Testis (tissue), 2 donors: ENCODE measurements around the gene CD1E.

Source experiments
- POLR2A ChIP-seq: fragments of 450-650 bp; IDR thresholded peaks from one replicate; pipeline ENCODE4 v1.6.1; 2017; ENCODE audit warnings: antibody characterized with exemption, mild to moderate bottlenecking, moderate library complexity
- TF ChIP-seq, protein P1 (sequence below), 3 experiments: fragments of 450-650 bp in 2 of 3; fragments of 200-600 bp in 1 of 3; sonication (generic) in 1 of 3; IDR thresholded peaks; one replicate each; pipeline ENCODE4 v1.5.1; 2016 to 2019; ENCODE audit warnings: antibody characterized with exemption in 3 of 3, mild to moderate bottlenecking in 2 of 3, moderate library complexity in 1 of 3

DNA sequence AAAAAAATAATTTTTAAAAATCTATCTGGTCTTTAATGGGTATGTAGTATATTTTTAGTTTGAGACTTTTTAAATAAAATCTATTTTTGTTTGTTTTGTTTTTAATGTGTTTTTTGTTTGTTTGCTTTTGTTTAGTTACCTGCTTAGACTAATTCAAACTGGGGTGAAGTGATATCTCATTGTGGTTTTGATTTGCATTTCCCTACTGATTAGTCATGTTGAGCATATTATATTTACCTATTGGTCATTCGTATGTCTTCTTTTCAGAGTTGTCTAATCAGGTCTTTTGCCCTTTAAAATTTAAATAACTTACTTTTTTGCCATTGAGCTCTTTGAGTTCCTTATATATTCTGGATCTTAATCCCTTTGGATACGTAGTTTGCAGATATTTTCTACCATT is 42.6 kb upstream of the CD1E start:
- no peak for TF ChIP-seq POLR2A
- TF ChIP-seq, protein P1, sequence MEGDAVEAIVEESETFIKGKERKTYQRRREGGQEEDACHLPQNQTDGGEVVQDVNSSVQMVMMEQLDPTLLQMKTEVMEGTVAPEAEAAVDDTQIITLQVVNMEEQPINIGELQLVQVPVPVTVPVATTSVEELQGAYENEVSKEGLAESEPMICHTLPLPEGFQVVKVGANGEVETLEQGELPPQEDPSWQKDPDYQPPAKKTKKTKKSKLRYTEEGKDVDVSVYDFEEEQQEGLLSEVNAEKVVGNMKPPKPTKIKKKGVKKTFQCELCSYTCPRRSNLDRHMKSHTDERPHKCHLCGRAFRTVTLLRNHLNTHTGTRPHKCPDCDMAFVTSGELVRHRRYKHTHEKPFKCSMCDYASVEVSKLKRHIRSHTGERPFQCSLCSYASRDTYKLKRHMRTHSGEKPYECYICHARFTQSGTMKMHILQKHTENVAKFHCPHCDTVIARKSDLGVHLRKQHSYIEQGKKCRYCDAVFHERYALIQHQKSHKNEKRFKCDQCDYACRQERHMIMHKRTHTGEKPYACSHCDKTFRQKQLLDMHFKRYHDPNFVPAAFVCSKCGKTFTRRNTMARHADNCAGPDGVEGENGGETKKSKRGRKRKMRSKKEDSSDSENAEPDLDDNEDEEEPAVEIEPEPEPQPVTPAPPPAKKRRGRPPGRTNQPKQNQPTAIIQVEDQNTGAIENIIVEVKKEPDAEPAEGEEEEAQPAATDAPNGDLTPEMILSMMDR (IDR thresholded peaks at IDR 0.05), result no peak
